ENCODE data around the gene BTBD17. TPM values are rescaled to one million over a fixed set of nuclear protein-coding genes. Genes with fewer than 3 reads are reported as not detected.

BTBD17 gene
- total and polyA plus RNA-seq, 2 experiments from 2014 or later: 1.9 to 5.0 TPM

- H3K36me3 Mint-ChIP-seq (ENCODE audit: low read depth): no peaks in the 10 kb centered on the region
- peaks cover 4% of the 10 kb centered on the region; the same call in 2 of the 3 replicates for H3K9me3 Mint-ChIP-seq
- H3K4me3 Mint-ChIP-seq: no peak overlapping the region
- H3K27ac ChIP-seq (ENCODE audit: low read depth): no peak overlapping the region
- peaks cover 26% of the 10 kb centered on the region for H3K4me1 Mint-ChIP-seq
- H3K4me2 ChIP-seq: no peak overlapping the region
- no peaks in the 10 kb centered on the region for H3K79me2 ChIP-seq (replicated peaks; ENCODE audit: insufficient read depth)
- peak overlapping the region; percentile 75; the same call in 1 of the 2 replicates for H2AFZ ChIP-seq
- H3K27me3 ChIP-seq (ENCODE audit: insufficient read depth): no peaks in the 10 kb centered on the region
- DNase-seq (ENCODE audit: low spot score) (peak; percentile 43), ATAC-seq (peak; percentile 72)
- no peaks in the 10 kb centered on the region for H4K20me1 ChIP-seq (replicated peaks; ENCODE audit: insufficient read depth)
- no peak overlapping the region for H3K27ac Mint-ChIP-seq
- no peaks in the 10 kb centered on the region for H3K9me2 ChIP-seq (ENCODE audit: insufficient read depth)
- peaks cover 10% of the 10 kb centered on the region for H3K27me3 Mint-ChIP-seq (ENCODE audit: insufficient read depth, low read depth, poor library complexity)
- H3F3A ChIP-seq (replicated peaks; ENCODE audit: low read depth): no peaks in the 10 kb centered on the region
- H3K4me3 ChIP-seq: no peak overlapping the region
- H3K36me3 ChIP-seq (ENCODE audit: insufficient read depth): no peaks in the 10 kb centered on the region
- TF ChIP-seq CREB1 (CRISPR knock-in tag; IDR thresholded peaks at IDR 0.05; ENCODE audit: low read depth) (no peak), ETS1 (IDR thresholded peaks at IDR 0.05) (peak; percentile 45; the same call in 1 of the 2 replicates)
- peaks cover under 1% of the 10 kb centered on the region; the same call in 1 of the 2 replicates for H3K4me1 ChIP-seq (ENCODE audit: insufficient read depth)
Measured at GRCh38 chr17:74392848-74393247, 31.2 kb upstream of the BTBD17 start.

GRCh38 chr17:74391771-74392170 is 30.1 kb upstream of the BTBD17 start:
- Mint-ChIP-seq H3K4me3 (no peak overlapping the region), H3K9me3 (peaks cover 4% of the 10 kb centered on the region; the same call in 2 of the 3 replicates), H3K36me3 (ENCODE audit: low read depth) (no peaks in the 10 kb centered on the region), H3K27ac (no peak overlapping the region), H3K27me3 (ENCODE audit: insufficient read depth, low read depth, poor library complexity) (peaks cover 12% of the 10 kb centered on the region), H3K4me1 (peaks cover 36% of the 10 kb centered on the region)
- no peaks in the 10 kb centered on the region for H4K20me1 ChIP-seq (replicated peaks; ENCODE audit: insufficient read depth)
- H3K4me3 ChIP-seq: no peak overlapping the region
- no peak for TF ChIP-seq ZNF114 (CRISPR knock-in tag; IDR thresholded peaks at IDR 0.05)
- TF ChIP-seq EZH2phosphoT487 (IDR thresholded peaks at IDR 0.05; ENCODE audit: unreplicated experiment): no peak
- H3K9me2 ChIP-seq (ENCODE audit: insufficient read depth): no peaks in the 10 kb centered on the region
- H3K79me2 ChIP-seq (replicated peaks; ENCODE audit: insufficient read depth): no peaks in the 10 kb centered on the region
- DNase-seq (ENCODE audit: low spot score): no peak
- no peak overlapping the region for H3K4me2 ChIP-seq
- H3K36me3 ChIP-seq (ENCODE audit: insufficient read depth): no peaks in the 10 kb centered on the region
- H2AFZ ChIP-seq: no peak overlapping the region
- ATAC-seq: no peak
- no peak overlapping the region for H3K27ac ChIP-seq (ENCODE audit: low read depth)
- H3K27me3 ChIP-seq (ENCODE audit: insufficient read depth): no peaks in the 10 kb centered on the region
- H3K4me1 ChIP-seq (ENCODE audit: insufficient read depth): peaks cover 12% of the 10 kb centered on the region
- H3F3A ChIP-seq (replicated peaks; ENCODE audit: low read depth): no peaks in the 10 kb centered on the region

- H3K4me1 ChIP-seq (ENCODE audit: insufficient read depth): peaks cover 17% of the 10 kb centered on the region
- Mint-ChIP-seq H3K27ac (no peak overlapping the region), H3K4me3 (no peak overlapping the region)
- TF ChIP-seq JUNB (IDR thresholded peaks at IDR 0.05; ENCODE audit: unreplicated experiment) (no peak), EZH2 (IDR thresholded peaks at IDR 0.05; ENCODE audit: low read depth, unreplicated experiment) (no peak), NANOG (IDR thresholded peaks at IDR 0.05; ENCODE audit: borderline replicate concordance) (no peak), REST (IDR thresholded peaks at IDR 0.05; ENCODE audit: unreplicated experiment) (no peak), POLR2AphosphoS5 (IDR thresholded peaks at IDR 0.05; ENCODE audit: low read depth) (no peak), ZNF114 (CRISPR knock-in tag; IDR thresholded peaks at IDR 0.05) (no peak), ETS1 (IDR thresholded peaks at IDR 0.05) (no peak), ZNF331 (CRISPR knock-in tag; IDR thresholded peaks at IDR 0.05; ENCODE audit: low read depth) (no peak), CREB1 (CRISPR knock-in tag; IDR thresholded peaks at IDR 0.05; ENCODE audit: low read depth) (no peak)
Measured at GRCh38 chr17:74390680-74391653, 29.3 kb upstream of the BTBD17 start.

More at GRCh38 chr17:74390680-74391653, 29.3 kb upstream of the BTBD17 start:
- ATAC-seq (no peak), DNase-seq (ENCODE audit: low spot score) (no peak)
- peaks cover 12% of the 10 kb centered on the region for H3K27me3 Mint-ChIP-seq (ENCODE audit: insufficient read depth, low read depth, poor library complexity)
- H3K9me3 Mint-ChIP-seq: peaks cover 4% of the 10 kb centered on the region; the same call in 2 of the 3 replicates
- 0 out of 2 replicates have a peak, but pooled peaks cover 3% of the 10 kb centered on the region for H3F3A ChIP-seq (replicated peaks; ENCODE audit: low read depth)
- no peaks in the 10 kb centered on the region for H3K36me3 ChIP-seq (ENCODE audit: insufficient read depth)
- no peaks in the 10 kb centered on the region for H3K36me3 Mint-ChIP-seq (ENCODE audit: low read depth)
- no peak overlapping the region for H3K27ac ChIP-seq (ENCODE audit: low read depth)
- H3K27me3 ChIP-seq (ENCODE audit: insufficient read depth): no peaks in the 10 kb centered on the region
- H3K9me2 ChIP-seq (ENCODE audit: insufficient read depth): no peaks in the 10 kb centered on the region
- no peak overlapping the region for H3K4me3 ChIP-seq
- no peak overlapping the region for H2AFZ ChIP-seq
- no peaks in the 10 kb centered on the region for H3K79me2 ChIP-seq (replicated peaks; ENCODE audit: insufficient read depth)
- H3K4me2 ChIP-seq: no peak overlapping the region
- H3K4me1 Mint-ChIP-seq: peaks cover 42% of the 10 kb centered on the region
- H4K20me1 ChIP-seq (replicated peaks; ENCODE audit: insufficient read depth): no peaks in the 10 kb centered on the region

Measured in GM23338 (cell line).